ENCODE results near the gene SP140.
"Not testable (repeated sequence)": the region's sequence is repeated elsewhere in the genome, so short reads cannot be mapped to it uniquely, and the experiment has no call there.

Gene SP140

DNA sequence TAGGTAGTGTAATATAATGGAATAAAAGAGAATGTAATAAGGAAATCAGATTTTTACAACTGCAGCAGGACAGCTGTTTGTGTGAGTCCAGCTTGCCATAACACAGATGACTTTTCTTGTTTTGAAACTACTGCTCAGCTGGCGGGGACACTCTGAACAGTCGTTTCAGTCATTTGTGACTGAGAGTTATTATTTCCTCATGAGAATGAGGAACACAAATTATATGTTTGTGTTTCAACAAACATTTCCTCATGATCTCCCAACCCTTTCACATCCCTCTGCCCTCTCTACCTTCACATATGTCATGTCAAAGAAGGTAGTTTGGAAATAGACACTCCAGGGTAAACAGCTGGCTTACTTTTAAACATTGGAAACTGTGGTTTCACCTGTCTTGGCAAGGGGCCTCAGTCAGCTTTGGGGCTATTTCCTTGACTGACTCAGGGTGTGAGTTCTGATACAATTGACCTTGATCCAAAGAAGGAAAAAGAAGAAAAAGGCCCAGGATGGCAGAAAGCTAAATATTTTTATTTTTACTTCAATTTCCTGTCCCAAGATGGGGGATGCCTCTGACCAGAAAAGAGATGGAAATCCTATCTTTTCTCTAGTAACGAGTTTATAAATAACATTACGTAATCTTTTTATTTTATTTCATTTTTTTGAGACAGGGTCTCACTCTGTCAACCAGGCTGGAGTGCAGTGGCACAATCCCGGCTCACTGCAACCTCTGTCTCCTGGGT lies 102.0 kb downstream of the SP140 start:
- DNase-seq: no peak

DNA sequence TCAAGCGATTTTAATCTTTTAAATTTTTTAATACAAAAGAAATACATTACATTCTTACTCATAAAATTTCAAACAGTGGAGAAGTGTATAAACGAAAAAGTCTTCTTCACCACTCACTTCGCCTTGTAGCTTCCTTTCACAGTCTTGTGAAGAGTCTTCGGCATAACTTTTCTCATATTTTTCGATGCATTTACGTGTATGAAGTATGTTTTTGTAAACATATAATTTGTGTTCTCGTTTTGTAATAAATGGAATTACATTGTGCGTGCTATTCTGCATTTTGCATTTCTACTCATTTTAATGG lies 102.6 kb downstream of the SP140 start:
- no peak for DNase-seq

DNA sequence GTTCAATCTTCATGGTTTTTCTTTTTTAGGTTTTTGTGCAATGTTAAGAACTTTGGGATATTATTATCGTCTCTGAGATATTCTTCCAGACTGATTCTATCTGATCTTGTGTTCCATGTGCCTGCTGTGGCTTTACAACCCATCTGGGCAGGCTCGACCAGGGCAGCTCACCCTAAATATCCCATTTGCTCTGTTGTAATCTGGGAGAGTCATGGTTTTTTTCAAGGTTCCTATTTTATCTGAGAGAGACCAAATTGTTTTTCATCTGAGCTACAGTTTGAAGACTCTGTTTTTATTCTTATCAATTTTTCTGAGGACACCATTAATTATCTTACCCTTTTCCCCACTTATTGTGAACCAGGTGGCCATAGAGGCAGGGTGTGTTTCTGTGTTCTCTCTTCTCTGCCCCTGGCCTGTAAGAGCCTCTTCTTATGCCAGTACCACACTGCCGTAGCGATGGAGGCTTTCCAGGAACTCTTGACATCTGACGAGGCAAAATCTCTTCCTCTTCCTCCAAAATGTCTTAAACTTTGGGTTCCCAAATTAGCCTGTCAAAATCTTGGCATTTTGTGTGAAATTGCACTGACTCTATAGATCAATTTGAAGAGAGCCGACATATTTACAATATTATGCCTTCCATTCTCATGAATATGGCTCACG lies 104.5 kb downstream of the SP140 start:
- no peak for DNase-seq

DNA sequence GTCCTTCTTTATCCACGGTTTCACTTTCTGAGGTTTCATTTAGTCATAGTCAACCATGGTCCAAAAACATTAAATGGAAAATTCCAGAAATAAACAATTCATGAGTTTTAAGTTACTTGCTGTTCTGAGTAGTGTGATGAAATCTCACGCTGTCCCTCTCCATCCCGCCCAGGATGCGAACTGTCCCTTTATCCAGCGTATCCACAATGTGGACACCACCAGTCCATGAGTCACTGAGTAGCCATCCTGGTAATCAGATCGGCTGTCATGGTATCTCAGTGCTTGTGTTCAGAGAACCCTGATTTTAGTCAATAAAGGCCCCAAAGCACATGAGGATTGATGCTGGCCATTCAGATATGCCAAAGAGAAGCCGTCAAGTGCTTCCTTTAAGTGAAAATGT lies 105.2 kb downstream of the SP140 start:
- DNase-seq: no peak

DNA sequence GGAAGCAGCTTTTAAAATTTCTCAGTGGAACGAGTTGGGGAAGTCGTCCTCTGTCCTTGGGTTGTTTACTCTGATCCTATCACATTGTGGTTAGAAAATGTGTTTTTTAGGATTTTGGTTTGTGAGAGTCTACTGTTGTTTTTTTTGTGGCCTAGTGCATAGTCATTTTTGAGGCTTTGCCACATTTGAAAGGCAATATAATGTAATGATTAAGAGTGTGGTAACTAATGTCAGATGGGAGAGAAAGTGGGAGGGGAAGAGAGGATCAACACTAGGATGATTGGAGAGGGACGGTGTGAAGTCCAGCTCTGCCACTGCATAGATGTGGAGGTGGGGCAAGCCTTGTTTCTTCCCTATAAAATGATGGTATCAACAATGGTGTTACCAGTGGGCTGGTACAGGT lies 109.9 kb downstream of the SP140 start:
- no peak for DNase-seq

DNA sequence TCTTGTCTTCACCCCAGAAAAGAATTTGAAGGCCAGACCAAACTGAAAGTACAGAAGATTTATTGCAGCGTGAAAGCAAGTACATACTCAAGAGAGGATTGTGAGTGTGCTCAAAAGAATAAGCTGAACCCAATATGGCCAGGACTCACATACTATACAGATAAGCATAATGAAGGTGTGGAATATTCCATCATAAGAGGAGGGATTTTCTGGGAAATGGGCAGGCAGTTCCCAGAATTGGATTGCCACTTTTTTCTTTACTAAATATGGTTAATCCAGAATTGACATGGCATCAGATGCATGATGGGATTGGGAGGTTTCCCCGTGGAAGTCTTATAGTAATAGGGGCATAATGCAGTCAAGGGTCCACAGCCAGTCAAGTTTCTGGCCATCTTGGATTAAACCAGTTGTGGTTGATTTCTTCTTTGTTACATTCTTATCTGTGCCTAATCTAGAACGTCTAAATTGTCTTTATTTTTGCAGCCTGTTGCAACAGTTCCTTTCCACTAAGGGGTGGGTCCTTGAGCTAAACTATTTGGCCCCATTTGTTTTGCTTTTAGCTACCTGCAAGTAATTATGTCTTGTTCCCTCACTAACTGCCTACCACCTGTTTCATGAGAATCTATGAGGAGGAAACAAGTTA lies 110.4 kb downstream of the SP140 start:
- DNase-seq: no peak

DNA sequence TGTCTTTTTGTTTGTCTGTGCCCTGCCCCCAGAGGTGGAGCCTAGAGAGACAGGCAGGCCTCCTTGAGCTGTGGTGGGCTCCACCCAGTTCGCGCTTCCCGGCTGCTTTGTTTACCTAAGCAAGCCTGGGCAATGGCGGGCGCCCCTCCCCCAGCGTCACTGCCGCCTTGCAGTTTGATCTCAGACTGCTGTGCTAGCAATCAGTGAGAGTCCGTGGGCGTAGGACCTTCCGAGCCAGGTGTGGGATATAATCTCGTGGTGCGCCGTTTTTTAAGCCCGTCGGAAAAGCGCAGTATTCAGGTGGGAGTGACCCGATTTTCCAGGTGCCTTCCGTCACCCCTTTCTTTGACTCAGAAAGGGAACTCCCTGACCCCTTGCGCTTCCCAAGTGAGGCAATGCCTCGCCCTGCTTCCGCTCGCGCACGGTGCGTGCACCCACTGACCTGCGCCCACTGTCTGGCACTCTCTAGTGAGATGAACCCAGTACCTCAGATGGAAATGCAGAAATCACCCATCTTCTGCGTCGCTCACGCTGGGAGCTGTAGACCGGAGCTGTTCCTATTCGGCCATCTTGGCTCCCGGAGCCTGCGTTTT lies 116.5 kb downstream of the SP140 start:
- DNase-seq: not testable (repeated sequence)

DNA sequence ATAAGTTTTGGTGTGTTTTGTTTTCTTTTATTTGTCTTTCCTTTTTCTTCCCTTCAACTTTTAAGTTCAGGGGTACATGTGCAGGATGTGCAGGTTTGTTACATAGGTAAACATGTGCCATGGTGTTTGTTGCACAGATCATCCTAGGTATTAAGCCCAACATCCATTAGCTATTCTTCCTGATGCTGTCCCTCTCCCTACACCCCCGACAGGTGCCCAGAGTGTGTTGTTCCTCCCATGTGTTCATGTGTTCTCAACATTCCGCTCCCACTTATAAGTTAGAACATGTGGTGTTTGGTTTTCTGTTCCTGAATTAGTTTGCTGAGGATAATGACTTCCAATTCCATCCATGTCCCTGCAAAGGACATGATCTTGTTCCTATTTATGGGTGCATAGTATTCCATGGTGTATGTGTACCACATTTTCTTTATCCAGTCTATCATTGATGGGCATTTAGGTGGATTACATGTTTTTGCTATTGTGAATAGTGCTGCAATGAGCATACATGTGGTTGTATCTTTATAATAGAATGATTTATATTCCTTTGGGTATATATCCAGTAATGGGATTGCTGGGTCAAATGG lies 117.6 kb downstream of the SP140 start:
- DNase-seq: not testable (repeated sequence)

DNA sequence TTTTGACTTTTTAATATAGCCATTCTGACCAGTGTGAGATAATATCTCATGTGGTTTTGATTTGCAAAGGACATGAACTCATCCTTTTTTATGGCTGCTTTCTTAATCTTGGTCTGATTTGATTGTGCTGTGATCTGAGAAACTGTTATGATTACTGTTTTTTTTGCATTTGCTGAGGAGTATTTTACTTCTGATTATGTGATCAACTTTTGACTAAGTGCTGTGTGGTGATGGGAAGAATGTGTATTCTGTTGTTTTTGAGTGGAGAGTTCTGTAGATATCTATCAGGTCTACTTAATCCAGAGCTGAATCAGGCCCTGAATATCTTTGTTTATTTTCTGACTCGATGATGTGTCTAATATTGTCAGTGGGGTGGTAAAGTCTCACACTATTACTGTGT lies 118.2 kb downstream of the SP140 start:
- DNase-seq: no peak

DNA sequence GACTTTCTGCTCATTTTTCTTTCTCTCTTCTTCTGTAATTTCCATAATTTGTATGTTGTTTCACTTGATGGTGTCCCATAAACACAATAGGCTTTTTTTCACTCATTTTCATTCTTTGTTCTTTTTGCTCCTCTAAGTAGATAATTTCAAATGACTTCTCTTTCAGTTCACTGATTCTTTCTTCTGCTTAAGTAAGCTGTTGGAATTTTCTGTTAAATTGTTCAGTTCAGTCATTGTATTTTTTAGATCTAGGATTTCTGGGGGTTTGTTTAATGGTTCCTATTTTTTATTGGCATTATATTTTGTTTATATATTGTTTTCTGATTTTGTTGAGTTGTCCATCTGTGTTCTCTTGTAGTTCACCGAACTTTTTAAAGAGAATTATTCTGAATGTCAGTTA lies 120.9 kb downstream of the SP140 start:
- DNase-seq: no peak

DNA sequence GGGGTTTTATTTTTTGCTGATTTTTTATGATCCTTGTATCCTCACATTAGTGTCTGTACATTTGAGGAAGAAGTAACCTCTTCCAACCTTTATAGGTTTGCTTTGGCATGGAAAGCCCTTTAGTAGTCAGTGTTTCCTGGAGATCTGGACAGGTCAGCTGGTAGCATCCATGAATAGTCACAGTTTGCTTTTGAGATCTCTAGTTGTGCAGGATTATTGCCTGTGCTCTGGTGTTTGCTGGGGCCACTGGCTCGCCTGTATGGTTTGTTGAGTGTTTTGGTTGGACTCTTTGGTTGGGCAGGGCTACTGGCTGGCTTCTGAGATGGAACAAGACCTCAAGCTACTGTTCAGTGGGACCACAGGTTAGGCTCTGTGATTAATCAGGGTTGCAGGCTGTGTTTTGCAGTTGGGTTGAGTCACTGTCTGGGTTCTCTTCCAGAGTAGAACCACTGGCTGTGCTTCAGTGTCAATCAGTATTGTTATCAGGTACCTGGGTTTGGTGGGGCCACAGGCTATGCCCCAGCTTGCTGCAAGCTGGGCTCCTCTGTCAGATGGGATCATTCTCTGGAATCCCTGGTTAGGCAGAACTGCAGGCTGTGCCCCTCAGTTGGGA lies 121.5 kb downstream of the SP140 start:
- DNase-seq: no peak

DNA sequence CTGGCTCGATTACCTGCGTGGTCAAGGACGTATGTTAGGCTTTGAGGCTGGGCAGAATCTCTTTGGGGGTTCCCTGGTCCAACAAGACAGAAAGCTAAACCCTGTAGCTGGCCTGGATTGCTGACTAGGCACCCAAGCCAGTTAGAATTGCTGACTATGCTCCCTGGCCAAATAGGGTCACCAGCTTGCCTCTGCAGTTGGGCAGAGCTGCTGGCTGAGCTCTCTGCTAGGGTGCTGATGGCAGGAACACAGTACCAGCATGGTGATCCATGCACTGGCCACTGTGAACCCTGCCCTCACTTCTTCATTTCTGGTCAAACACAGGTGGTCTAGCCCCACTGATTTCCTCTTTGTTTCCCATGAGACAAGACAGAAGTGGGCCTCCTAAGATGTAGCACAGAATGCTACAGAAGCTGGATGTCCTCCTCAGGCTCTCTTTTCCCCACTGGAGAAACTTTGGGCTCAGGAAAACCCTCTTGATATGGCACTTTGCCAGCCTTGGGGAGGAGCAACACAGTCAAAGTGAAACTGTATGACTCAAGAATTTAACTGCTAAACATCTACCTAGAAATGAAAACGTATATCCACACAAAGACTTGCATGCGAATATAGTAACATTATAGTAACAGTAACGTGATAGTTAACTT lies 122.2 kb downstream of the SP140 start:
- DNase-seq: no peak

DNA sequence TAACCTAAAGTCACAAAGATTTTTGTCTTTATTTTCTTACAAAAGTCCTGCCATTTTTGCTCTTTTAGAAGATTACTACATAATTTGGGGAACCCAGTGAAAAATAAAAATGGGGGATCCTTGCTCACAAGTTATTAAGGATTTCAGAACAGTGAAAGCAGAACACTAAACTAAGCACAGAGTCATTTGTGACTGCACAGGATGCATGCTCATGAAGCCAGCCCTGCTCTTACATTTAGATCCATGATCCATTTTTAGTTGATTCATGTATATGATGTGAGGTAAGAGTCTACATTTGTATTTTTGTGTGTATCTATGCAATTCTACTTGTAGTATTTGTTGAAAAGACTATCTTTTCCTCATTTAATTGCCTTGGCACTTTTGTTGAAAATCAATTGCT lies 123.3 kb downstream of the SP140 start:
- DNase-seq: no peak

DNA sequence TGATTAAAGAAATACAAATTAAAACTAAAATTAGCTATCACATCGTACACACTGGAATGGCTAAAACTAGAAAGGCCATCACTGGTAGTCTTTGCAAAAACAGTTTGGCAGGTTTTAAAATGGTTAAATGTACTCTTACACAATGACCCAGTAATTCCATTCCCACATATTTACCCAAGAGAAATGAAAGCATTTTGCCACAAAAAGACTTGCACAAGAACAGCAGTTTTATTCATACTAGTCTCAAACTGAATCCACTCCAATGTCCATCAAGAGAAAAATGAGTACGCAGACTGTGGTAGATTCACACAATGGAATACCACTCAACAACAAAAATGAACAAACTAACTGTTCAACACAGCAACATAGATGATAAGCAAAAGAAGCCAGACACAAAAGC lies 130.5 kb downstream of the SP140 start:
- no peak for DNase-seq

DNA sequence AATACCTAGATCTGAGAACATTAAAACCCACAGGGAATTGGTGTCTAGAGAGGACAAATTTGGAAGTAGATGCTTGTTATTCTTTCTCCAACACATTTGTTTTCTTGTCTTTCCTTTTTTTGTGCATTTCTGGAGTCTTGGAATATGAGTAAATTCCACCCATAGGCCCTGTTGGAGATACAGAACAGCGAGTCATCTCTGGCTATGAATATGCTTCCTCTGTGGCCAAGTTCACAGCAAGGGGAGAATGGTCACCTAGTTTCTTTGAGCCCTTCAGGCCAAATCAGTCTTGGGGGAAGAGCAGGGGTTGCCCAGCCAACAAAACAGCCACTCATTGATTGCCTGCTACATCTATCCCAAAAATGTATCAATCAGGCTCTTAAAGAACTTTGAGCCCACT lies 132.8 kb downstream of the SP140 start:
- no peak for DNase-seq

DNA sequence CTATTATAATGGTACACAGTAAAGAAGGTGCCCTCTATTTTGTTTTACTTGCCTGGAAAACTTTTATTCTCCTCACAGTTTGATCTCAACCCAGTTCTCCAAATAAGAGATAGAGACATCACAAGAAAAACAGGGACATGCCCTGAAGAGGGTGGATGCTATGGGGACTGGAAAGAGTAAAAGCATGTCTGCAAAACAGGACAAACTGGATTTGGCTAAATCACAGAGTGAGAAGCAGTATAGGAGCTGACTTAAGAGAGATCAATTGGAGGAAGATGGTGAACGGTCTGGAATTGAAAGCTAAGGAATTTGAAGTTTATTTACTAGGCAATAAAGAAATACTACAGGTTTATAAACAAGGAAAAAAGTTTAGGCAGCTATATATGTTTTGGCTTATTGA lies 134.5 kb downstream of the SP140 start:
- DNase-seq: no peak

DNA sequence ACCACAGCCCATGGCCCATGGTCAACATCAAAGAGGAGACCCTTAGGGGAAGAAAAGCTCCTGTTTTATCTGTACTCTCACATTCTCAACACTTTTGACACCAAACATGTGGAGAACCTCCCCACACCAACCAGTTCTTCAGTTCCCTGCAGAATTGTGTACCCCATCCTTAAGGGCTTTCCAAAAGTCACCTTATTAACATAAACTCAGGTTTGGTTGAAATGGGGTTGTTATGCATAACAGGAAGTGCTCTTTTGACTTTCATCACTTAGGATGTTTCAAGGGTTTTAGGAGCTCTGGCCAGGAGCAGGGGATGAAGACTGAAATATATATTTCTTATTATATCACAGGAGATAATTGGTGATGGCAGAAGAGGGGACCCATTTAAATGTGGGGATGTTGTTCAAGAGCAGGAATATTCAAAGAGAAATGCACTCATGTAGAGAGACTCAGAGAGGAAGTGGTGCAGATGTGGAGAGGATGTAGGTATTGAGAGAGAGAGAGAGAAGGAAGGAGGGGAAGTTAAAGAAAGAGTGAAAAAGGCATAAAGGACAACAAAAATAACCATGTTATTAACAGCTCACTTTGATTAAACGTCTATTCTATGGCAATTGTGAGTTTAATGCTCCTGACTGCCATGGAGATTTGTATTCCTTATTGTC lies 136.6 kb downstream of the SP140 start:
- no peak for DNase-seq
